Ishikawa (cell line): ENCODE measurements around the gene MRPS31.

Source experiments
- CEBPB ChIP-seq: IDR thresholded peaks from 2 replicates; pipeline ENCODE4 v1.6.1; 2012
- CREB1 ChIP-seq: IDR thresholded peaks from 2 replicates; pipeline ENCODE4 v1.6.1; 2012; ENCODE audit warnings: low read depth
- EGR1 ChIP-seq: IDR thresholded peaks from 2 replicates; pipeline ENCODE4 v1.6.1; 2012
- EP300 ChIP-seq: IDR thresholded peaks from 2 replicates; pipeline ENCODE4 v1.6.1; 2012; ENCODE audit warnings: borderline replicate concordance
- FOXM1 ChIP-seq: IDR thresholded peaks from 2 replicates; pipeline ENCODE4 v1.6.1; 2012; ENCODE audit warnings: low read depth, borderline replicate concordance
- NFIC ChIP-seq: IDR thresholded peaks from 2 replicates; pipeline ENCODE4 v1.6.1; 2012
- RAD21 ChIP-seq: IDR thresholded peaks from 2 replicates; pipeline ENCODE4 v1.6.1; 2012; ENCODE audit warnings: low read depth
- REST ChIP-seq: IDR thresholded peaks from 2 replicates; pipeline ENCODE4 v1.6.1; 2012; ENCODE audit warnings: low read depth, mild to moderate bottlenecking
- TAF1 ChIP-seq: IDR thresholded peaks from 2 replicates; pipeline ENCODE4 v1.6.1; 2012; ENCODE audit warnings: low read depth, mild to moderate bottlenecking
- TCF12 ChIP-seq: IDR thresholded peaks from 2 replicates; pipeline ENCODE4 v1.6.1; 2012; ENCODE audit warnings: low read depth
- TEAD4 ChIP-seq: IDR thresholded peaks from 2 replicates; pipeline ENCODE4 v1.6.1; 2012
- USF1 ChIP-seq: IDR thresholded peaks from 2 replicates; pipeline ENCODE4 v1.6.1; 2012
- YY1 ChIP-seq: IDR thresholded peaks from 2 replicates; pipeline ENCODE4 v1.6.1; 2012; ENCODE audit warnings: low read depth
- ZBTB7A ChIP-seq: IDR thresholded peaks from 2 replicates; pipeline ENCODE4 v1.6.1; 2012; ENCODE audit warnings: low read depth
- TF ChIP-seq, protein P1 (sequence below): IDR thresholded peaks from 2 replicates; pipeline ENCODE4 v1.6.1; 2012

MRPS31 gene

DNA sequence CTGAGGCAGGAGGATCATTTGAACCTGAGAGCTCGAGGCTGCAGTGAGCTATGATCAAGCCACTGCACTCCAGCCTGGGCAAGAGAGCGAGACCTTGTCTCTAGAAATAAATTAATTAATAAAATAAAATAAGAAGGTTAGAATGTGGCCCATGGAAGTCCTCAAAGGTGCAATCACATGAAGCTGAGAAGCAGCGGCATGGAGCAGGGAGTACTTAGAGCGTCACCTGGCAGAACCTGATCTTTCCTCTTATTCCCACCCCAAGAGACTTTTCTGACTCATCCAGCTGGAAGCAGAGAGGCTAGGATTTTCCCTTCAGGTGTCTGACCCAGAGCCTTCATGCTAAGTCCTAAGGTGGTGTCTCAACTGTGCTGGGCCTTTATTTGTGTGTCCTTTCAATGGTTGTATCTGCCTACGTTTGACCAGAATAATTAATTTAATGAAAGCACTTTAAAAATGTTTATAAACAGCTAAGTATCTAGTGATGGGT is 8.9 kb upstream of the MRPS31 start:
- TF ChIP-seq FOXM1, result no peak
- no peak for TF ChIP-seq RAD21
- no peak for TF ChIP-seq TEAD4
- TF ChIP-seq CEBPB, result no peak
- TF ChIP-seq TAF1, result no peak
- TF ChIP-seq ZBTB7A, result no peak
- no peak for TF ChIP-seq EGR1
- no peak for TF ChIP-seq REST
- TF ChIP-seq, protein P1, sequence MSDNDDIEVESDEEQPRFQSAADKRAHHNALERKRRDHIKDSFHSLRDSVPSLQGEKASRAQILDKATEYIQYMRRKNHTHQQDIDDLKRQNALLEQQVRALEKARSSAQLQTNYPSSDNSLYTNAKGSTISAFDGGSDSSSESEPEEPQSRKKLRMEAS, result no peak
- TF ChIP-seq YY1, result no peak
- no peak for TF ChIP-seq TCF12
- TF ChIP-seq NFIC, result no peak
- no peak for TF ChIP-seq USF1
- TF ChIP-seq CREB1, result no peak
- TF ChIP-seq EP300, result no peak

DNA sequence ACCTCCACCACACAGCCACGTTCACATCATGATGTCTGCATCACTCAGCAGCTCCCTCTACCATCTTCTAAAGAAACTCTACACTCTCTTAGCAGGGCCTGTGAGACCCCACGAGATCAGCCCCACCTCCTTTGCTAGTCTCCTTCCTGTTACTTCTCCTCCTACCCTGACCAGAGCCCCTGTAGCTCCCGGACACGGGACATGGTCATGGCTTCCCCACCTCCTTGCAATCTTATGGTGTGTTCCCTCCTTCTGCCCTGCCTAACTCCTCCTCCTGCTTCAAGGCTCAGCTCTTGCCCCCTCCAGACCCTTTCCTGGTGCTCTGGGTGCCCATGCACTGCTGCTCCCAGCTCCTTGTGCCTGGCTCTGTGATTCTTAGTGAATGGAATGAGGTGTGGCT is 8.1 kb upstream of the MRPS31 start:
- TF ChIP-seq EP300 (no peak), RAD21 (no peak), CREB1 (no peak), CEBPB (no peak), REST (no peak), ZBTB7A (no peak), TEAD4 (no peak), TAF1 (no peak), USF1 (no peak), TCF12 (no peak), YY1 (no peak), EGR1 (no peak), NFIC (no peak)
- TF ChIP-seq, protein P1, result no peak

DNA sequence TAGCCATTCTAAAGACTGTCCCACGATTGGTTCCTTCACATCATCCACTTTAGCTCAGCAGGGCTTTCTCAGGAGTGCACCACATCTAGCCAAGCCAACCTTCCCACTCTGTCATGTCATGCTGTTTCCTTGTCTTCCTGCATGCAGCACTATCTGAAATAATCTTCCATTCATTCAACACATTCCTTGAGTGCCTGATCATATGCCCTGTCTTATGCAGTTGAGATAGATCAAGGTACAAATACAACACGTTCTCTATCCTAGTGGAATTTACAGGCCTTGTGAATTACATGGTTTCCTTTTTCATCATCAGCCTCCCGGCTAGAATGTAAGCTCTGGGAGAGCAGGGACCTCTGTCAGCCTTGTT is 6.8 kb upstream of the MRPS31 start:
- TF ChIP-seq CEBPB (no peak), USF1 (no peak), ZBTB7A (no peak), EP300 (no peak), CREB1 (no peak), TCF12 (no peak), TAF1 (no peak), RAD21 (no peak), REST (no peak), TEAD4 (no peak), YY1 (no peak), NFIC (no peak), FOXM1 (no peak), EGR1 (no peak)
- TF ChIP-seq, protein P1, result no peak

DNA sequence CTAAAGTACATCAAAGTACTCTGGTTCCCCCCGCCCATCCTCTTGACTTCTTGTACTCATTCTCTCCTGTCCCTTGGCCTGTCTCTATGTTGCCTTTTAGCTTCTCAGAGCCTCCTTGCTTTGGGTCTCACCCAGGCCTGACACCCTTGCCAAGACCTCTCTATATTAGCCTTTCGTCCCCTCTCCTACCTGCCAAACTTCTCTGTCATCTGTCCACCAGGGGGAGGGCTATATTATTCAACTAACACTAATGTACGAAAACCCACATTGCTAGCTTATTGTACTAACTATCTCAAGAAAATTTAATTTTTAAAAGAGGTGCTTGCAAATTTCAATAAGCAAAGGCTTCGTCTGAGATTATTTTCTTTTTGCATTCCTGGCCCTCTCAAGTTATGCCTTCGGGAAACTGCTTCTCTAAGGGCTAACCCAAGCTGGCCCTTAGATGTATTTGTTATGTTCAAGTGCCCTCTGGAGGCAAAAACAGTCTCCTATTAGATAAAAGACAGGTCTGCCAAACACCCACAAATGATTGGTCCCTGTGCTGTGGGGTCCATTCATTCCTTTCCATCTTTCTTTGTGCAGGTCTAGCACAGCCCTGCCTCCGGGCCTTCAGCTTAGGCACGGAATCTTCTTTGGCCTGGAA is 6.3 kb upstream of the MRPS31 start:
- TF ChIP-seq EGR1 (no peak), NFIC (no peak), RAD21 (peak; percentile 58)
